Muscle of back (tissue), 11 donors: ENCODE data around the gene FAHD1. TPM values are rescaled to one million over a fixed set of nuclear protein-coding genes. Genes with fewer than 3 reads are reported as not detected.
"Not testable (repeated sequence)": the region's sequence is repeated elsewhere in the genome, so short reads cannot be mapped to it uniquely, and the experiment has no call there.

ENCODE experiments used
- DNase-seq, 3 donors: peaks; one replicate each; pipeline versions ENCODE4 v3.0.0 to v3.0.0-alpha.2; 2013
- polyA plus RNA-seq, 10 donors: library from polyadenylated mRNA; unstranded; fragments of 120-200 nt; gene quantifications; one replicate each; pipeline ENCODE4 v1.2.1, GENCODE V29; 2013; ENCODE audit not compliant: insufficient read length in 10 of 10

Gene FAHD1
- polyA plus RNA-seq, 10 donors, result 14.5 to 25.5 (median 18.7) TPM

- no peak for DNase-seq
Observed at GRCh38 chr16:1831186-1832075, 4.4 kb downstream of the FAHD1 start.

DNA sequence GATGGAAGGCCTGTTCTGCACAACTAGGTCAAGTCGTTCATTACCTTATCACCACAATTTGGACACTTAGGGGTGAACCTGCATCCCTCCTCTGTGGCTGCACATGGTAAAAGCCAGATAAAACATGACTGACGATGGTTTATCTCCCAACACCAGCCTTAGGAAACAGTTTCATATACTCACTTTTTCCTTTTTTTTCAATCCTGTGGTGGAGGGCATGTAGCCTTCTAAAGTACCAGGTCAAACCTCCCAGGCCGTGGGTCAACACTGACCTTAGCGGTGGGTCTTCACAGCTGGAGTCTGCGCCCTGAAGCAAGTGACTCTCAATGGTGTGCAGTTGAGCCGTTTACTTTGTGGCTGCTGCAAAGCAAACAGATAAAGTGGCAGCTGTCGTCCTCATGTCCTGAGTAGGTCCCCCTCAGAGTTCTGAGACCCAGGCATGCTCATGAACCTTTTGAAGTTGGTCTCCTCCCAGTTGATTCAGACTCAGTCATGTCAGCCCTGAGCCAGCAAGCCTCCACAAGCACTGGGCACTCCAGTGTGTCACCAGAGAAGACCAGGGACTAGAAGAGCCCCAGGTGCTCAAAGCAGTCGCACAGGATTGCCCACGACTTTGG, 5.9 kb downstream of the FAHD1 start:
- DNase-seq, result no peak

- DNase-seq, result no peak
Observed at GRCh38 chr16:1834096-1834495, 7.1 kb downstream of the FAHD1 start.

DNA sequence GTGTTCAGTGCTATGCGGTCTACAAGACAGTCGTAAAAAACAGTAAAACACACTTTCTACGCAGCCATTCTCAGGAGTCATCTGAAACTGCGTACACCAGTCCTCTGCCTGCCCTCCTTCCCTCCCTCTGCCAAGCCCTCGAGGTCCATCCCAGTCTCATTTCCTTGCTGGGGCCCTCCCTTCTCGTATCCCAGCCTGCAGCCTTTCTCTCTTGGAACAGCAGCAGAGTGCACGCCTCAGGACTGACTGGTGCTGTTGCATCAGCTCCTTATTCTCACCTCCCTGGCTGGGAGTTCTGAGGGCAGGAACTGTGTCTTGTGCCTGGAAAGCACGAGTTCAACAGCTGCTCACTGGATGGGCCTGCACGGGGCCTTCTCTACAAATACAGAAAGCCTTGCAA, 12.5 kb downstream of the FAHD1 start:
- peak in 1 of 3 donors; percentile 30 for DNase-seq

GRCh38 chr16:1845985-1846384, 19.0 kb downstream of the FAHD1 start:
- DNase-seq, result no peak

DNA sequence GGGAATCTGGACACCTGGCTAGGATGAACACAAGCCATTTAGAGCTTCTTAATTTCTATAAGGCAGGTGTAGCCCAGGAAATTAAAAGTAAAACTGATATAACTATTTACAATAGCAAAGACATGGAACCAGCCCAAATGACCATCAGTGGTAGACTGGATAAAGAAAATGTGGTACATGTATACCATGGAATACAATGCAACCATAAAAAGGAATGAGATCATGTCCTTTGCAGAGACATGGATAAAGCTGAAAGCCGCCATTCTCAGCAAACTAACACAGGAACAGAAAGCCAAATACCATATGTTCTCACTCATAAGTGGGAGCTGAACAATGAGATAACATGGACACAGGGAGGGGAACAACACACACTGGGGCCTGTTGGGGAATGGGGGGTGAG, 19.4 kb downstream of the FAHD1 start:
- DNase-seq, result no peak

DNA sequence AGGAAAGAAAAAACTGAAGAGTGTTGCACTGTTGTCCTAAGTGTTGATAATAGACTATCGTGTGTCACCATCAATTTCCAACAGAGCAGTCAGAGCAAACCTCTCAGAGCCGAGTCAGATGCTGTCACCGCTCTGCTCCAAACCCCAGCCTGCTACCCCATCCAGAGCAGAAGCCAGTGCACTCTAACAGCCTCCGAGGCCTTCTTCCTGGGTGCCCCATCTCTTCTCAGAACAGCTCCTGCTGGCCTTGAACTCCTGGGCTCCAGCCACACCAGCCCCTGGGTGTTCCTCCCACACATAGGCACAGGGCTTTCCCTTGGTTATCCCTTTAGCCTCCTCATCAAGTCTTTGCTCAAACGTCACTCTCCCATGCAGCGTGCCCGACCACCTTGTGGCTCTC, 24.0 kb downstream of the FAHD1 start:
- no peak for DNase-seq

- no peak for DNase-seq
Observed at GRCh38 chr16:1851793-1852192, 24.8 kb downstream of the FAHD1 start.

DNA sequence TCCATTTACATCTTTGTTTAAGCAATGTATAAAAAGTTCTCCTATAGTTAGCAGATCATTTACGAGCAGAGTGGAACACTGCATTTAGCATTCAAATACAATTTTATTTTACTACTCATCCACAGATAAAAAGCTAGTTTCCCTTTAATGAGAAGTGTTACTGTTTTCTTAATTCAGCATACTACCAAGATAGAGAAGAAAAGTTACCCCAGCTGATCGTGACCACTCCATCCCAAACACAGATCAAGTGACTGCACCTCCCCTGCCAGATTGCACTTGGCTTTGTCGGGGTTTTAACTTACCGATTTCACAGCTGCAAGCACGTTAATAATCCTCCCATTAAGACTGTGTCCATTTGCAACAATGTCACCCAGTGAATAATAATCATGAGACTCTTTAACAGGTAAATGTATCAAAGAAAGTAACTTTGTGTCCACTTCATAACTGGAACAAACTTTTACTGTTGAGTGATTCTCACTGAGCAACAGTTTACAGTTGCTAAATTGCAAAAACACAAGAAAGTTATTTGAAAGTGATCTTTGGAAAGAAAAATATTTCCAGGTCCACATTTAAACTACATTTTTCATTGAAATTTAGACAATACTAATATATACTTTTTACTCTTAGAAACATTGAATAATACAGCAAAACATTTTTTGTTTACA, 30.6 kb downstream of the FAHD1 start:
- DNase-seq, result no peak

- no peak for DNase-seq
Observed at GRCh38 chr16:1858189-1858865, 31.3 kb downstream of the FAHD1 start.

- no peak for DNase-seq
Observed at GRCh38 chr16:1859650-1860049, 32.6 kb downstream of the FAHD1 start.

DNA sequence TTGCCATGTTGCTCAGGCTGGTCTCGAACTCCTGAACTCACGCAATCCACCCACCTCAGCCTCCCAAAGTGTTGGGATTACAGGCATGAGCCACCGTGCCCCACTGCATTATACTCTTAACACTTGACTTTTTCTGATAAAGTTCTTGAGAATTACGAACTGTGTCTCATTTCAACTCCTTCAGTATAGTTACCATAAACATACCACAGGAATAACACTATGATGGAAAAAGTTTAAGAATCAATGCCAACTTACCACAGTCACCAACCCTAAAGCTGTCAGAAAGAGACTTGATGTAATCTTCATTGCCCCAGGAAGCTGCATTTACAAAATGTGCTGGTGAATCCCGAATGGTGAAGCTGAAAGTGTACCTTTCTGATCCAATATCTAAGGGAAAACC, 34.7 kb downstream of the FAHD1 start:
- no peak for DNase-seq

GRCh38 chr16:1862394-1862793, 35.4 kb downstream of the FAHD1 start:
- DNase-seq, result no peak

- DNase-seq, result peak; percentile 15 to 61 (median 34)
Observed at GRCh38 chr16:1863681-1864460, 36.9 kb downstream of the FAHD1 start.

DNA sequence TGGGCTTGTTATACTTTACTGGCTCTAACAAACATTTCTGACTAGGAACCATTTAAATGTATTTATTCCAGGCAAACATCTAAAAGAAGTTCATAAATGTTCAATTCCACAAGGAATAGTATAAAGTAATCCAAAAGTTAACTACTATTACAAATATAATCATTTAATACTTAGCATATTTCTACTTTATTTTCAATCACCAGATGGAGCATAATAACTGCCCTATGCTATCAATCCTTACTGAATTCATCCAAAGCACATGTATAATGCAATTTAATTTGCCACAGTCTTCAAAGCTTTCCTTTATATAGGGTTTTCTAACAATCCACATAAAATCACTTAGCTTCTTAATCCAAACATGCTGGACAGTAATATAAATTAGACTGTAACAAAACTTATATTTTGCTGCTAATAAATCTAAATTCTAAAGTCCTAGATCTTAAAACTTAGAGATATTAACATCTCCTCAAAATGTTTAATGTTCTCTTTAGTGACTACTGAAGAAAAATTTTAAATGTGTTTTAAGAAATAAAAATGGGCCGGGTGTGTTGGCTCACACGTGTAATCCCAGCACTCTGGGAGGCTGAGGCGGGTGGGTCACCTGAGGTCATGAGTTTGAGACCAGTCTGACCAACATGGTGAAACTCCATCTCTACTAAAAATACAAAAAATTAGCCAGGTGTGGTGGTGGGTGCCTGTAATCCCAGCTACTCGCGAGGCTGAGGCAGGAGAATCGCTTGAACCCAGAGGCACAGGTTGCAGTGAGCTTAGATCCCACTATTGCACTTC, 39.1 kb downstream of the FAHD1 start:
- DNase-seq, result no peak

DNA sequence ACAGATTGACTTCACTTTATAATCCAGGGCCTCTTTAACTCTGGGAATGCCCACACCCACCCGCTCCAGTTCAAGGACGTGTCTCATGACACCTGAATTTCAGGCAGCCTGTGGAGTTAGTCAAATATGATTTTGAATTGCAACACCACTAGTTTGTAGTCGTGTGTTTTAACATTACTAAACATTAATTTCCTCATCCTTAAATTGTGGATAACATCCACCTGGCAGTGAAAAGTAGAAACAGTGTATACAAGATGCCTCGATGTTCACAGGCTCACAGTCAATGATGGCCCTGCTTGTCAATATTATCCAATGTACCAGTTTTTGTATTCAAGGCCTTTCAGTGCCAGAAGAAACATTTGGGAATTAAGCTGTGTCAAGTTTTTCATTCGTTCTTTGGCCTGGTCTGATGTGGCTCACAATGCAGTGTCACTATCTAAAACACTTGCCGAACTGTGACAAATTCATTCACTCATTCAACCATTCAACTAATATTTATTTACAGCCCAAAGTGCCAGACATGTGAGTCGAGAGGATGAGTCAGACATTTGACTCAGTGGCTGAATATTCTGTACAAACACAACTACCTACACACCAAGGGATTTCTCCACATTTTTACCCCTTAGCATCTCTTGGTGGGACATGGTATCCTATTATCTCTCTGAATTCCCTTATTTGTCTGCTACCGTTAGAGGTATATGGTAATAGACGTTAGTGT, 43.5 kb downstream of the FAHD1 start:
- peak in 1 of 3 donors; percentile 24 for DNase-seq

DNA sequence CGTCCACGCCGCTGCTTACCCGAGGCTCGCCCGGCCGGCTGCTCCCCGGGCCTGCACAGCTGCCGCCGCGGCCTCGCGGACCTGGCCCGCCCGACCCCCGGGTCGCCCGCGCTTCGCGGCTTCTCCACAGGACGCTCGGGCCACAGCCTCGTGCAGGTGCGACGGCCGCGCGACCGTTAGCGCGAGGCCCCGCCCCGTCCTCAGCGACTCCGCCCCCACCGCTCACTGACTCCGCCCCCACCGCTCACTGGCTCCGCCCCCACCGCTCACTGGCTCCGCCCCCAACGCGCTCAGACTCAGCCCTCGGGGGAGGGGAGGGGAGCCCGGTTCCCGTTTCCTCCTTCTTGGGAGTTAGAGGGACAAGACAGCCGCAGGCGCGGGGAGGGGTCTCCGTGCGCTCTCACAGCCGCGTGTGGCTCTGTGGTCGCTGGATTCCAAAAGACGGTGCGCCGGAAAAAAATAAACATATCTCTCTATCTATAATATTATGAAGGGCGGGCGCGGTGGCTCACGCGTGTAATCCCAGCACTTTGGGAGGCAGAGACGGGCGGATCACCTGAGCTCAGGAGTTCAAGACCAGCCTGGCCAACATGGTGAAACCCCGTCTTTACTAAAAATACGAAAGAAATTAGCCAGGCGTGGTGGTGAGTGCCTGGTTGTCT, 45.1 kb downstream of the FAHD1 start, which contains the start of gene MEIOB:
Gene MEIOB (minus strand): TSS at position 191 of the 662 bp plus-strand sequence. CDS start 3,989 bp downstream, outside the sequence.
- peak; percentile 1 to 18 (median 3) for DNase-seq

- DNase-seq, result no peak
Observed at GRCh38 chr16:1874854-1875253, 47.8 kb downstream of the FAHD1 start.

DNA sequence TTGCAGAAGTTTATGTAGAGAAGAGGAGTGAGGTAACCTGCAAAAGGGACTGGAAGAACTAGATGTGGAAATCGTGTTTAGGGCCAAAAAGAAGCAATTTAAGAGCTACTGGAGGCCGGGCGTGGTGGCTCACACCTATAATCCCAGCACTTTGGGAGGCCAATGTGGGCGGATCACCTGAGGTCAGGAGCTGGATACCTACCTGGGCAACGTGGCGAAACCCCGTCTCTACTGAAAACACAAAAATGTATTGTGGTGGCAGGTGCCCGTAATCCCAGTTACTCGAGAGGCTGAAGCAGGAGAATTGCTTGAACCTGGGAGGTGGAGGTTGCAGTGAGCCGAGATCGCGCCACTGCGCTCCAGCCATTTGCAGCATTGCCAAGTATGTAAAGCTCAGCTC, 49.1 kb downstream of the FAHD1 start:
- DNase-seq, result not testable (repeated sequence)
